Tibial nerve (tissue), 4 donors: Measurements from ENCODE around the gene BCORL1. TPM values are rescaled to one million over a fixed set of nuclear protein-coding genes. Genes with fewer than 3 reads are reported as not detected.

Experiments
- DNase-seq, 2 donors: peaks; one replicate each; pipeline ENCODE4 v3.0.0-alpha.2; 2019; ENCODE audit warnings: low spot score in 2 of 2
- H3K27ac ChIP-seq, 4 donors: fragments of 200-600 bp; sonication (generic) in 3 of 4; one replicate each; pipeline ENCODE4 v1.5.1; 2017 to 2019; ENCODE audit warnings: mild to moderate bottlenecking in 1 of 4
- H3K27me3 ChIP-seq, 2 donors: fragments of 200-600 bp; sonication (generic) in 1 of 2; one replicate each; pipeline versions ENCODE4 v1.5.1 to v1.6.0; 2017 to 2019
- H3K36me3 ChIP-seq, 3 donors: fragments of 200-600 bp; sonication (generic); one replicate each; pipeline ENCODE4 v1.5.1; 2018 to 2019
- H3K4me1 ChIP-seq, 4 donors: fragments of 200-600 bp; sonication (generic) in 3 of 4; one replicate each; pipeline ENCODE4 v1.5.1; 2017 to 2019
- H3K4me3 ChIP-seq, 4 donors: fragments of 200-600 bp; sonication (generic) in 3 of 4; one replicate each; pipeline ENCODE4 v1.5.1; 2017 to 2019; ENCODE audit warnings: mild to moderate bottlenecking in 1 of 4, moderate library complexity in 1 of 4
- H3K9me3 ChIP-seq, 4 donors: fragments of 200-600 bp; sonication (generic) in 3 of 4; one replicate each; pipeline ENCODE4 v1.5.1; 2017 to 2019
- CTCF ChIP-seq, 5 experiments: fragments of 200-600 bp in 3 of 5; fragments of 450-650 bp in 2 of 5; sonication (generic) in 3 of 5; IDR thresholded peaks; one replicate each; pipeline ENCODE4 v1.5.1; 2016 to 2019; ENCODE audit warnings: antibody characterized with exemption in 5 of 5, mild to moderate bottlenecking in 3 of 5, moderate library complexity in 2 of 5
- EP300 ChIP-seq, 2 donors: sonication (generic); formaldehyde crosslinking; IDR thresholded peaks; one replicate each; pipeline ENCODE4 v1.6.1; 2017; ENCODE audit warnings: antibody characterized with exemption in 2 of 2, mild to moderate bottlenecking in 1 of 2
- POLR2A ChIP-seq, 2 donors: fragments of 450-650 bp; IDR thresholded peaks; one replicate each; pipeline ENCODE4 v1.6.1; 2017; ENCODE audit warnings: antibody characterized with exemption in 2 of 2, mild to moderate bottlenecking in 2 of 2, moderate library complexity in 2 of 2
- WGBS, 2 donors: methylation state at CpG; one replicate each; pipeline ENCODE4 v1.1.5; 2018; 5-methylcytosine and 5-hydroxymethylcytosine counted together
- total RNA-seq, 4 donors: library from RNA; depleted of rRNA; stranded (reverse); fragments of >200 nt; gene quantifications; one replicate each; pipeline ENCODE4 v1.1.0, GENCODE V29; 2016

BCORL1 gene
- total RNA-seq, 4 donors from 2014 or later: 4.7 to 10.0 (median 9.0) TPM

DNA sequence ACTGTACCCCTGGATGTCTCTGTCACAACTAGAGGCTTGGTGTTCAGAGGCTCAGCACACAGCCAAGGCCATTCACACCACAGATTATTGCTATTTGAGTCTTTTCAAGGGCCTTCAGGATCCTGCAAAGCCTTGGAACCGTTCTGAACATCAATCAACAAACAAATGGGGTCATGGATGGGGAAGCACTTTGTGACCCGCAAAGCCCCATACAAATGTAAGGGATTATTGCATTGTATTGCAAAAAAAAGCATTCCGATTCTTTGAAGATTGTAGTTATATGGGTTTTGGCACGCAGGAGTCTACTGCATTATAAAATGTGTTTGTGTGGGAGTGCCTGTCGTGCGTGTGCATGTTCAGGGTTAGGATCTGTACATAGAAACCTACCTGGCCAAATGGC is 17.3 kb upstream of the BCORL1 start:
- H3K4me1 ChIP-seq: no peaks in the 10 kb centered on the region
- TF ChIP-seq CTCF (IDR thresholded peaks at IDR 0.05) (no peak), EP300 (IDR thresholded peaks at IDR 0.05) (no peak), POLR2A (IDR thresholded peaks at IDR 0.05) (no peak)
- 73 to 82% methylated on average over 6 of the region's 6 CpGs for WGBS, 2 donors
- no peak overlapping the region for H3K27ac ChIP-seq
- no peak overlapping the region for H3K4me3 ChIP-seq
- H3K27me3 ChIP-seq: no peaks in the 10 kb centered on the region
- no peak for DNase-seq
- no peaks in the 10 kb centered on the region for H3K36me3 ChIP-seq
- no peaks in the 10 kb centered on the region for H3K9me3 ChIP-seq

GRCh38 chrX:129968968-129969367 is 13.5 kb upstream of the BCORL1 start:
- 78 to 98% methylated on average over 3 of the region's 3 CpGs for WGBS, 2 donors

DNA sequence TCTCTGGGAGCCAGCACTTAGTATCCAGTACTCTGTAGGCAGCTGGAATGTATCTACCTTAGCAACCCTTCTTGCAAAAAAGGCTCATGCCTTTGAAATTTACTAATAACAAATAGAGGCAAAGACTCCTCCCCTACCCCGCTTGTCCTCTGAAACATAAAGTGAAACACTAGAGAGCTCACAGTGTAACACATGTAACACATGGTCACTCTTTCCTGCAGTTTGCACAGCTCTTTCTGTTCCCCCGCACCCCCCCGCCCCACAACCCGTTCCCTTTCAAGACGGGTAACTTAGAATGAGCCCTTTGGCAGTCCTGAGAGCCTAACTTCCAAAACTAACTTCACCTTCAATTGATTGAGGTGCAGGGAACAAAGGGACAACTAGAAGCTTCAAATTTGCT is 6.0 kb upstream of the BCORL1 start:
- H3K36me3 ChIP-seq: no peaks in the 10 kb centered on the region
- TF ChIP-seq CTCF (IDR thresholded peaks at IDR 0.05): no peak
- TF ChIP-seq EP300 (IDR thresholded peaks at IDR 0.05): no peak
- TF ChIP-seq POLR2A (IDR thresholded peaks at IDR 0.05): no peak
- H3K4me3 ChIP-seq: no peak overlapping the region
- H3K27ac ChIP-seq: no peak overlapping the region
- H3K9me3 ChIP-seq: no peaks in the 10 kb centered on the region
- no peaks in the 10 kb centered on the region for H3K27me3 ChIP-seq
- peaks cover 0 to 6% (median 0%) of the 10 kb centered on the region in 4 donors for H3K4me1 ChIP-seq
- WGBS, 2 donors: 63 to 82% methylated on average over 4 to 5 of the region's 5 CpGs
- DNase-seq: no peak

More at GRCh38 chrX:129968968-129969367, 13.5 kb upstream of the BCORL1 start:
- no peak for TF ChIP-seq CTCF (IDR thresholded peaks at IDR 0.05)
- TF ChIP-seq EP300 (IDR thresholded peaks at IDR 0.05): no peak
- no peak for TF ChIP-seq POLR2A (IDR thresholded peaks at IDR 0.05)
- DNase-seq: no peak
- Histone ChIP-seq H3K27me3 (no peaks in the 10 kb centered on the region), H3K4me1 (no peaks in the 10 kb centered on the region), H3K9me3 (no peaks in the 10 kb centered on the region), H3K36me3 (no peaks in the 10 kb centered on the region), H3K4me3 (no peak overlapping the region), H3K27ac (no peak overlapping the region)

DNA sequence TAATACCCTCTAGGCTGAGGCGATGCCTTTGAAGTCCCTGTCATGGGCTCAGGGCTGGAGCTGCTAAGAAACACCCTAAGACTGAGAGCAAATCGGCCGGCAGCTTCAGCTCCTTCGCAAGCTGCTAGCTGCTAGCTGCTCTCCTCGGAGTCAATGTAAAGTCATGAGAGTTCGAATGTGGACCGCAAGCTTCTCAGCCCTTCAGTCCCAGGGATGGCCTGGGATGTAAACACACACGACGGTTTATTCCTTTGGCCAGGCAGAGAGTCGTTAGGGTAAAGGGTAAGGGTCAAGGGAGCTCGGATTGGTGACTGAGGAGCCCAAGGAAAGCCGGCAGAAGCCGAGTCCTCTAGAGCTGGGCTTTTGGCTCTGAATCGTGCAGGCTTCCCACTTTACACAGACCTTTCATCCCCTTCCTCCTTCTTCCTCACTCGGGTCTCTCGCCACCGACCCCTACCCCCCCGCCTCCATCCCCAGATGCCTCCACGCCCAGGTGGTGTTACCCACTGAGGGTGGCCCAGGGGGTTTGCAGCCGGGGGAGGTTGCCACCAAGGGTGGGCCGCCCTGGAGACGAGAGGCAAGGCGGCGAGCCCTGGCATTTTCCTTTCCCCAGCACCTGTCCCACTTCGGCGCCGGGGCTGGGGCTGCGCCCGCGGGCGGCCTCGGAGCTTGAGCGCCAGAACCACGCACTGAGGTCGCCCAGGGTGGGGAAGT is 3.1 kb upstream of the BCORL1 start:
- peaks cover 0 to 6% (median 0%) of the 10 kb centered on the region in 4 donors for H3K4me1 ChIP-seq
- WGBS, 2 donors: 14 to 44% methylated on average over 23 to 26 of the region's 35 CpGs
- H3K27ac ChIP-seq: peak overlapping the region; percentile 64 to 90 (median 82)
- no peak for DNase-seq
- peak overlapping the region in 2 of 4 donors; percentile 55 for H3K4me3 ChIP-seq
- TF ChIP-seq POLR2A (IDR thresholded peaks at IDR 0.05): no peak
- H3K27me3 ChIP-seq: no peaks in the 10 kb centered on the region
- no peaks in the 10 kb centered on the region for H3K36me3 ChIP-seq
- H3K9me3 ChIP-seq: no peaks in the 10 kb centered on the region

DNA sequence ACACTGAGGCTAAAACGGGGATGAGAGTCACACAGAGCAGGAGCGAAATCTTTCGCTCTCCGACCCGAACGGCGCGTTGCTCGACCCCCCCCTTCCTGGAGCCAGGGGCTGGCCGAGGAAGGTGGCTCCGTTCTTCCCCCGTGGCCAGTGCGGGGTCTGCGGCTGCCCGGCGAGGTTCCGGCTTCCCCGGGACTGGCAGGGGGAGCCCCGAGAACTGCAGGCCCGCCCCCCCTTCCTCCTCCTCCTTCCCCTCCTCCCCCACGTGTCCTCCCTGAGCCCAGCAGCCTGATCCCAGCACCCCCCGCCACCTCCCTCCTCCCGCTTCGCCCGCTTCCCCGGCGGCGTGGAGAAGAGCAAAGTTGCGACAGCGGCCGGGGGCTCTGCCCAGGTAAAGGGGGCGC is 2.4 kb upstream of the BCORL1 start:
- Histone ChIP-seq H3K27me3 (no peaks in the 10 kb centered on the region), H3K4me1 (peaks cover 0 to 8% (median 0%) of the 10 kb centered on the region in 4 donors), H3K27ac (peak overlapping the region; percentile 64 to 90 (median 82)), H3K36me3 (no peaks in the 10 kb centered on the region), H3K9me3 (no peaks in the 10 kb centered on the region), H3K4me3 (peak overlapping the region in 2 of 4 donors; percentile 55)
- WGBS, 2 donors: 0 to 56% methylated on average over 9 to 22 of the region's 32 CpGs
- peak in 1 of 2 donors; percentile 22 for DNase-seq
- no peak for TF ChIP-seq EP300 (IDR thresholded peaks at IDR 0.05)
- TF ChIP-seq CTCF (IDR thresholded peaks at IDR 0.05): no peak
- TF ChIP-seq POLR2A (IDR thresholded peaks at IDR 0.05): no peak
